GM19099 (cell line): ENCODE data around the gene SLC39A11.

Source experiments
- POLR2A ChIP-seq: IDR thresholded peaks from 3 replicates; pipeline ENCODE4 v1.6.1; 2011; ENCODE audit warnings: low read depth; ENCODE audit not compliant: insufficient read length; ENCODE audit errors: extremely low read depth

Gene SLC39A11

DNA sequence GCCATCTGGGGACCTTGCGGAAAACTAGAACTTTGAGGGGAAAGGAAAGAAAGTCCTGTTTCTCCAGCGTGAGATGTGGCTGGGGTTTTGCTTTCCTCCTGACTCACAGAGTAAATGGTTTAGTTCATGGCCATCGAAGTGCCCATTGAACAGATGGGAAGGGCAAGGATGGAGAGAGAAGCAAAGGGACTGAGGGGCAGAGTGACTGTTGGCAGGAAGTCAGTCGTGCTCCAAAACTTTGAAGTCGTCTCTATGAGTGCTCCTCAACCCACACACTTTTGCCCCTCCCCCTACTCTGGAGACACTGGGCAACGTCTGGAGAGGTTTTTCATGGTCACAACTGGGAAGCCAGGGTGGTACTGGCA is 476.9 kb downstream of the SLC39A11 start:
- TF ChIP-seq POLR2A, result no peak

DNA sequence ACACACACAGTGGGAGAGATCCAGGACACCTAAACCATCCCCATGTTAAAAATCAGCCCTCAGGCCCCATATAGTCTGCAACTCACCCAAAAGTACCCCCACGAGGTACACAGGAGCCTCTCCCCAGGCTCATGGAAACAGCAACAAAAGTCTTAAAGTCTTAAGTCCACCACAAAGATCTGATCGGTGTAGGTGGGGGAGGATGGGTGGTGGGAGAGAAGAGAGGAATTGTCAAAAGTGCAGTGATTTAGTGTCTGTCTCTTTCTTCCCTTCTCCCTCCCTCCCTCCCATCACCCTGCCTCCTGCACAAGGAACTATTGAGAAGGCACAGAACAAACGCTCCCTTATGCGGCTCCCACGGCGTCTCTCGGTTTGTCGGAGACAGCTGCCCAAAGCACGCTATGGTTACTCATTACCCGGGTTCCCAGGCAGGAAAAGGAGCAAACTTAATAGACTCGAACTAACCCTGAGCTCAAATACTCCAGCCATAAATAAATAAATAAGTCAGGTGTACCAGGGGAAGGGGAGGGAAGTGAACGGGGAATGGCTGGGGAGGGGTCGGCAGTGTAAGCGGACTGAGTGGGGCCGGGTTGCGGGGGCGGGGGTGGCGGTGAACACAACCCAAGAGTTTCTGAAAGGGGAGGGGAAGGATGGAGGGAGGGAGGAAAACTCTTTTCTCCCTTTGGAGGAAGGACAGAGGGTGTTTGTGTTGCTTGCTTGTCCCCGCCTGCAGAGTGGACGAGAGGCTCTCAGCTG is 477.4 kb downstream of the SLC39A11 start:
- TF ChIP-seq POLR2A, result no peak

GRCh38 chr17:72614476-72614870 is 478.0 kb downstream of the SLC39A11 start:
- no peak for TF ChIP-seq POLR2A

GRCh38 chr17:72613806-72614292 is 478.6 kb downstream of the SLC39A11 start:
- TF ChIP-seq POLR2A, result no peak

GRCh38 chr17:72613396-72613795 is 479.1 kb downstream of the SLC39A11 start:
- no peak for TF ChIP-seq POLR2A

DNA sequence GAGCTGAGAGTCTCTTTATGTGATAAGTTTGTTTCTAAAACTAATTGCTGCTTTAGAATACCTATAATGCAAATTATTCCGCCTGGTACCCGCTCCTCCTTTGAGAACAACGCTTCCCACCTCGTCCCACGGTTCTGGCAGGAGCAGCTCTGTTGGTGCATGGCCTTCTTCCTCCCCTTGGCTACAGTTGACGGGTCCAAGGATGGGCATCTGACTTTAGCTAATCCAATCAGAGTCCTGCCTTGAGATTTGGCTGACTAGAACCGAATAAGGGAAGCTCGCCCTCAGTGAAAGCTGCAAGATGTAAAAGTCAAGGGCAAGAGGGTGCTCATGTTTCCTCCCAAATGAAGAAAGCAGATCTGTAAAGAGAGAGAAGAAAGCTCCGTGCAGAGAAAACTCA is 481.3 kb downstream of the SLC39A11 start:
- TF ChIP-seq POLR2A, result no peak

GRCh38 chr17:72609501-72609900 is 483.0 kb downstream of the SLC39A11 start:
- TF ChIP-seq POLR2A, result no peak

GRCh38 chr17:72608436-72608835 is 484.1 kb downstream of the SLC39A11 start:
- TF ChIP-seq POLR2A, result no peak

DNA sequence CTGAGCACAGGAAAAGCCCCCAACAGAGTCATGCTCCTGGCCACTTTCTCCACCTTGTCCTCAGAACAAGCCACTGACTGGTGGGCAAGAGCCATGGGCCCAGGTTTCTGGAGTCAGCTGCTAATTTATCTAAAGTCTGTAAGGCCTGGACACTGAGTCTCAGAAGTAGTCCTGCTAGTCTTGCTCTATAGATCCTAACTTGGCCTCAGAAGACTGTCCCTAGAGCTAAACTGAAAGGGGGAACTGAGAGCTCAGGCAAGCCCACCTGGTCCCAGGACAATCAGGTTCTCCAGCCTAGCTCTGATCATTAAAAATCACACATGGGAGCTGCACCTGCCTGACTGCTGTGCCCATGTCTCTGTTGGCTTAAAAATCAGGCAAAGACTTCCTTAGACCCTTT is 485.8 kb downstream of the SLC39A11 start:
- TF ChIP-seq POLR2A, result no peak

GRCh38 chr17:72605543-72605942 is 486.9 kb downstream of the SLC39A11 start:
- no peak for TF ChIP-seq POLR2A

GRCh38 chr17:72604518-72604917 is 488.0 kb downstream of the SLC39A11 start:
- TF ChIP-seq POLR2A, result no peak

DNA sequence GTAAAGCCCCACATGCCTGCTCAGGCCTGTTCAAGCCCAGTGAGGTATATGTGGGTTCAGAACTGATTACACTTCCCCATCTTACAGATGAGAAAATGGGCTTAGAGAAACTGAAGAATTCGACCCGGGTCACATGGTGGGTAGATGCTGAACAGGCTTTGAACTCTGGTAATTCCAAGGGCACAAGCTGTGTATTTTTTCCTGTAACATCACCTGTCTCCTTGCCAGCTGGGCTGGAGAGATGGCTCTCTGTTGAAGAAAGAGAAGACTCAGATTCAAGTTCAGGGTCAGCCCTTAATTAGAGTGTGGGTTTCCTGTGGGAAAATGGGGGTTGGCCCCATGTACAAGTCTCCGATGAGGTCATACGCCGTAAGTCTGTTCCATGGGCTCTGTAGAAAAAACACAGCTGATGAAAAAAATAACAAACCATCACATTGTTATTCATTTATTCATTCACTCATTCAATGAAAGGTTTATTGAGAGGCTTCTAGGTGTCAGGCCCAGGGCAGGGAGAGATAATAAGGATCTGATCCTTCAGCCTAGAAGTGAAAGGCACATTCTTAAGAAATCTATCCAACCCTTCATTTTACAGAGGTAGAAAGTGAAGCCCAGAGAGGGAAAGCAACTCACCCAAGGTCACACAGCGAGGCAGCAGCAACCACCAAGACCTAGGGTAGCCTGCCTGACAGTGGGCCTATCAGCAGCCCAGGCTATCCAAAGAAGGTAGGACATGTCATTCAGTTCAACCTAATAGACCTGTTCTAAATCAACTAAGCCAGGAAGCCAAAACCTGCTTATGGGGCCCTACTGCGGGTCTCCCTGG is 488.9 kb downstream of the SLC39A11 start:
- TF ChIP-seq POLR2A, result no peak

- peak; percentile 65 for TF ChIP-seq POLR2A
Observed at GRCh38 chr17:72602517-72603419, 489.7 kb downstream of the SLC39A11 start.

DNA sequence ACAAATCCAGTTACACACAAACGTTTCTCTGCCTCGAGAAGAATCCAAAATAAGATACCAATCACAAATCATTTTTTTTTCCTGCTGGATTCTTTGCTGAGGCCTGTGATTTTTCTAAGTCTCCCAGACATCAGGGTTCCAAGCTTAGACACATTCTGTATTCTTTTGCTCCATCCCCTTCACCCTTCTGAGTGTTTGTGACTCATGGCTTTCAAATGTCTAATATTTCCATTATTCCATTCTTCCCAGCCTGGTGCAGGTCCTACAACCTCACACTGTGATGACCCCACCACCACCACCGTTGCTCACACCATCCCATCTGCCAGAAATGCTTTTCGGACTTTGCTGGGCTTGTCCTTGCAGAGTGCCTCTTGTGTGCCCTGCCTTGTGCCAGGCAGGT is 491.6 kb downstream of the SLC39A11 start:
- TF ChIP-seq POLR2A, result no peak

DNA sequence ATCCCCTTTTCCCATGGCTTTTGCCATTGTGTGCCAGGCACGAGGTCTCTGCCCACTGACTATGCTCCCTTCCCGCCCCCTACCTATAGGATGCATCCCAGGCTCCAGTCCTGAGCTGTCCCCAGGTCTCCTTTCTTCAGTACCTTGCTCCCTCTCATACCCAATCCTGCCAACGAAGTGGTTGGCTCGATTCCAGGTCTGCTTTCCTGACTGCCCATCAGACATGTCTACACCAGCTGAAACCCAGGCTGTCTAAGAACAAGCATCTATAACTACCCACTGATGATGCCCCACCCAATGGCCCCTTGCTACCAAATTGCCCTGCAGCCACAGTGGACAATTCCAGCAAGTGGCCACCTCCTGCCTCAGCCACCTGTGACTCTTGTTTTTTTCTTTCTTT is 492.6 kb downstream of the SLC39A11 start:
- TF ChIP-seq POLR2A, result no peak
